Measurements from ENCODE around the gene SCG3.
"Not testable (repeated sequence)": the region's sequence is repeated elsewhere in the genome, so short reads cannot be mapped to it uniquely, and the experiment has no call there.

Gene SCG3

DNA sequence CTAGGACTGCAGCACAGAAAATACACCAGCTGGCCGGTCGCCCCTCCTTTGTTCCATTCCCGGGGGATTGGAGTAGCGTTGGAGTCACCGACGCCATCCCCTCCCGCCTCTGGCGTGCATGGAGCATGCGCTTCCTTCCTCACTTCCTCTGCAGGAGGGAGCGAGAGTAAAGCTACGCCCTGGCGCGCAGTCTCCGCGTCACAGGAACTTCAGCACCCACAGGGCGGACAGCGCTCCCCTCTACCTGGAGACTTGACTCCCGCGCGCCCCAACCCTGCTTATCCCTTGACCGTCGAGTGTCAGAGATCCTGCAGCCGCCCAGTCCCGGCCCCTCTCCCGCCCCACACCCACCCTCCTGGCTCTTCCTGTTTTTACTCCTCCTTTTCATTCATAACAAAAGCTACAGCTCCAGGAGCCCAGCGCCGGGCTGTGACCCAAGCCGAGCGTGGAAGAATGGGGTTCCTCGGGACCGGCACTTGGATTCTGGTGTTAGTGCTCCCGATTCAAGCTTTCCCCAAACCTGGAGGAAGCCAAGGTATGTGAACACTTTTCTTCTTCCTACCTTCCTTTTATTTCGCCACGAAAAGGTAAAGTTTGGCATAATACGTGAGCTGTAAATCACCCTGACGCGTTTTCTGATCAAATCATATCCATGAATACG, at the start of gene SCG3:
Gene SCG3 (plus strand): TSS at position 201 of the 661 bp plus-strand sequence. CDS start 253 bp downstream, at position 454.
- peak; percentile 77 for DNase-seq

DNA sequence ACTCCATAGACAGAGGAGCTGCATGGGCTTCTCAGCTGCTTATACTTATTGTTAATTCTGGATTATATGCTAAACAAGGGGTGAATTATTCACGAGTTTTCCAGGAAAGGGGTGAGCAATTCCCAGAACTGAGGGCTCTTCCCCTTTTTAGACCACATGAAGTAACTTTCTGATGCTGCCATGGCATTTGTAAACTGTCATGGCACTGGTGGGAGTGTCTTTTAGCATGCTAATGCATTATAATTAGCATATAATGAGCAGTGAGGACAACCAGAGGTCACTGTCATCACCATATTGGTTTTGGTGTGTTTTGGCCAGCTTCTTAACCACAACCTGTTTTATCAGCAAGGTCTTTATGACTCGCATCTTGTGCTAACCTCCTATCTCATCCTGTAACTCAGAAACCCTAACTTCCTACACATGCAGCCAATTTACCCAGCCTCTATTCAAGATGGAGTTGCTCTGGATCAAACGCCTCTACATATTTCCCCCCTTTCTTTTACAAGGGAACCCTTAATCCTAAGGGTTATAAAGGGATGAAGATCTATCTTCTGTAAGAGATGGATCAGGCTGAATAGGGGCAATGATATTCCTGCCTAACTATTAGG, 46.6 kb upstream of the SCG3 start:
- DNase-seq = no peak

DNA sequence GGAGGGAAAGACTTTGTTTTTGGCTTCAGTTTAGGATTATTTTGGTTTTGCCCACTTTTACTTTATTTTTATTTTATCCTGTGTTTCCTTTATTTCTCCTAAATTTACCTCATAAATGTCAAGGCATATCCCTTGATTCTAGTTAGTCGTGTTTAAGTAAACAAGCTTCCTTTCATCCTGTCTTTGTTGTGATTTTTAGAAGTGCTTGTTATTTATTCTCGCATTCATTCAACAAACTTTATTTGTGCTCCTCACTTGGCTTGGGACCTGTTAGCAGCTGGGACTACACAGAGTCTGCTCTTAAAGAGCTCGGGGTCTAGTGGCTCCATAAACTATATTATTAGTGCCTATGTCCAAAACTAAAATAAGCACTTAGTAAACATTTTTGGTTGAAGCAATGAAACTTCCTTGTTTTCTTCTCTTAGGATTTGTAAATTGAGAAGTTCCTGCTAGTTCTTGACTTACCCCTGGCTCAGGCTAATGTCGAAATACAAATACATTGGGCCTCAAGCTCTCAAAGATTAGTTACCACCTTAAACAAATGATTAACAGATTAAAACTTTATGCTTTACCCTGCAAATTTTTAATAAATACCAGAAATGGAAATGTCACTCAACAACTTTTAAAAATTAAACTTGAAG, 39.7 kb upstream of the SCG3 start:
- DNase-seq = no peak

DNA sequence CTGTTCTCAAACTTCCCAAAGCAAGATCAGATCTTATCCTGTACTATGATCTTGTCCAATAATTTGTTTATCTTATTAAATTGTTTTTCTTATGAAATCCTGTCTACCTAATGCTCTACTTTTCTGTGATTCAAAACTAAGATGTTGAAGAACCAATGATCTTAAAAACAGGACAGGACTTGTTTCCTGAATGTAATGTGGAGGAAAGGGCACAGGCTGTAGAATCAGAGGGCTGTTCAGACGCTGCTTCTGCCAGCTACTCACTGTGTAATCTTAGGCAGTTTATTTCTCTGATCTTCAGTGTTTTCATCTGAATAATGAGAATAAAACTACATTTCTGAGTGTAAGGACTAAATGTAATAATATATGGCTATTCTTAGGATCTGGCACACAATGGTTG, 38.6 kb upstream of the SCG3 start:
- DNase-seq = no peak

DNA sequence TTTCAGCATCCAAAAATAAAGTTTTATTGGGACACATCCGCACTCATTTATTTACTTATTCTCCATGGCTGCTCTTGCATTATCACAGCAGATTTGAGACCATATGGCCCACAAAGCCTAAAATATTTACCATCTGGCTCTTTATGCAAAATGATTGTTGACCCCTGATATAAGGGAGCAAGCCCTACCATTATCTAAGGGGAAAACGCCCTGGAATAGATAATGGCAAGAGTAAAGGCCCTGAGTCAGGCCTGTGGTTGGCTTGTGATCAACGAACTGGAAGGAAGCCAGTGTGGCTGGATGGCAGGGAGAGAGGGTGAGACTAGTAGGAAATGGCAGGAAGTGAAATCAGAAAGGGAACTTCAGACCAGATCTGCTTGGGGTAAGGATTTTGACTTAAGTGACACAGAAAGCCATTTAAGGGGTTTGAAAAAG, 34.2 kb upstream of the SCG3 start:
- peak; percentile 88 for DNase-seq

DNA sequence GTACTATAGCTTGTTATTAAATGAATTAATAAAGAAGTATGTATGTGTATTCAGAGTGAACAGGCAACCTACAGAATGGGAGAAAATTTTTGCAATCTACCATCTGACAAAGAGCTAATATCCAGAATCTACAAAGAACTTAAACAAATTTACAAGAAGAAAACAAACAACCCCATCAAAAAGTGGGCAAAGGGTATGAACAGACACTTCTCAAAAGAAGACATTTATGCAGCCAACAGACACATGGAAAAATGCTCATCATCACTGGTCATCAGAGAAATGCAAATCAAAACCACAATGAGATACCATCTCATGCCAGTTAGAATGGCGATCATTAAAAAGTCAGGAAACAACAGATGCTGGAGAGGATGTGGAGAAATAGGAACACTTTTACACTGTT, 33.2 kb upstream of the SCG3 start:
- not testable (repeated sequence) for DNase-seq

DNA sequence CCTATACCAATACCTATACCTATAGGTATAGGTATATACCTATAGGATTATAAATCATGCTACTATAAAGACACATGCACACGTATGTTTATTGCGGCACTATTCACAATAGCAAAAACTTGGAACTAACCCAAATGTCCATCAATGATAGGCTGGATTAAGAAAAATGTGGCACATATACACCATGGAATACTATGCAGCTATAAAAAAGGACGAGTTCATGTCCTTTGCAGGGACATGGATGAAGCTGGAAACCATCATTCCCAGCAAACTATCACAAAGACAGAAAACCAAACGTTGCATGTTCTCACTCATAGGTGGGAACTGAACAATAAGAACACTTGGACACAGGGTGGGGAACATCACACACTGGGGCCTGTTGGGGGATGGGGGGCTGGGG, 32.7 kb upstream of the SCG3 start:
- DNase-seq = not testable (repeated sequence)

DNA sequence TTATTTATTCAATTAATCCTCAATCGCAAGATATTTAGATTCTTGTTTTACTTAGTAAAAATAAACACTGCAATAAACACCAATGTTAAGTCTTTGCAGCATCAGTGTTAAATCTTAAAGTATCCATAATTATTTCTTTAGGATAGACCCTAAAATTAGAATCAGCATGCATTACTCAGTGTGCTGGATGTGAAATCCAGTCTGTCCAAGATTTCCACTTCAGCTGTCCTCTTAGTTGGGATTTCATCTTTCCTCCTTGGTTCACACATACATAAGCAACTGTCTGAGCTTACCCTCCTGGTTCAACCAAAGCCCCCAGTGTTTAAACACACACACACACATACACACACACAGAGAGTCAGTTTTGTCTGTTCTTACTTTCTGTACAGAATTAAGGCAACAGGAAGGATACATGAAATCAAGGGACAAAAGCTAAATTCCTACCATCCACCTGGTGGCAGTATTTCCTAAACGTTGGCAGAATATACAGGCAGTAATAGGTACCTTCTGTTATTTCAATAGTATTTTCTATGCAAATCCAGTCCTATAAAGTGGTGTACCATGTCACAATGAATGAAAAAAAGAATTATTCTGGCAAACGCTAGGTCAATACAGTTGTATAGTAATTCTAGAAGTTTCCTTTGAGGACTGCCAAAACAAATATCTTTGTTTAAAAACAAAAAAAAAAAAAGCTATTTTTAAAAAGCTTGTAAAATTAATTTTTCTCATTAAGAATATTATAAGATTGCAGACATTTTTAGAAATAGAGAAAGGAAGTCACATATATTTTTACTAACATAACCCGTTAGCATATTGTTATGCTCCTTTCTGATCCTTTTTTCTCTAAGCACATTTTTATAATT, 31.4 kb upstream of the SCG3 start:
- DNase-seq = peak; percentile 86

DNA sequence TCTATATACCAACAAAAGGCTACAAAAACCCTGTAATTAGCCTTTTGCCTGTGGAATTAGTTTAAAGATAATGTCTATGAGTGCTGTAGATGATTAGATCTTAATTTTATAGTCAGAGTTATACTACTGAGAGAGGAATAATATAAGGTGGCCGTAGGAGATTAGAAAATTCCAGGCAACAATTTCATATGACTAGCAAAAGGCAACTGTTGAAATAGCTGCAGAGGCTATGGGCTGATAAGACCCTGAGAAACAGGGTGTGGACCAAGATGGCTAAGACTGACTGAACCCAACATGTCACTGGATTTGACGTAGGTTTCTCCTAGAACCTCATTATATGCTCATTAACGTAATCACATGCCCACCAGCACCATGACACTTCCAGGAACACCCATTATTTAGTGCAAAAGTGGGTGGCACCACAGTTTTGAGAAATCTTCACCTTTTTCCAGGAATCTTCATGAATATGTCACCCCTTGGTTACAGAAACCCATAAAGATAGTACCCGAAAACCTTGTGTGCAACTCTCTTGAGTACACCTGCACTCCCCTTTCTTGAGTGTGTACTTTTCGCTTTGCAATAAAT, 29.1 kb upstream of the SCG3 start:
- DNase-seq = no peak

DNA sequence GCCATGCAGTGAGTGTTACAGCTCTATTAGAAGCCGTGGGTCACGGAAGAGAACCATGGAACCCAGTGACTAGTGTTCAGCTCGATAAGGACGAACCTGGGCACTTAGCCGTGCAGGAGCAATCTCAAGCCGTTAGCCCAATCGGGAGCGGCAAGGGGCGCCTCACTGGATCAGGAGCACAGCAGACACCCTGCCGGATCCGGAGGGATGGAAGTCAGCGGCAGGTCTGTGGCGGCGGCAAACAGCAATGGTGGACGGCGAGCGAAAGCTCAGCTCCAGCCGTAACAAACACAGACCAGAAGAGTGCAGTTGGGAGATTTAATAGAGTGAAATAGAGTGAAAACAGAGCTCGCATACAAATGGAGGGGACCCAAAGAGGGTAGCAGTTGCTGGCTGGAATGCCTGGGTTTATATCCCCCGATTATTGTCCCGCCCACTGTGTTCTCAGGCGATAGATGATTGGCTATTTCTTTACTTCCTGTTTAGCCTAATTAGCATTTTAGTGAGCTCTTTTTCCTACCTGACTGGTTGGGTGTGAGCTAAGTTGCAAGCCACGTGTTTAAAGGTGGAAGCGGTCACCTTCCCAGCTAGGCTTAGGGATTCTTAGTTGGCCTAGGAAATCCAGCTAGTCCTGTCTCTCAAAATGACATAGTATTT, 25.8 kb upstream of the SCG3 start:
- not testable (repeated sequence) for DNase-seq

DNA sequence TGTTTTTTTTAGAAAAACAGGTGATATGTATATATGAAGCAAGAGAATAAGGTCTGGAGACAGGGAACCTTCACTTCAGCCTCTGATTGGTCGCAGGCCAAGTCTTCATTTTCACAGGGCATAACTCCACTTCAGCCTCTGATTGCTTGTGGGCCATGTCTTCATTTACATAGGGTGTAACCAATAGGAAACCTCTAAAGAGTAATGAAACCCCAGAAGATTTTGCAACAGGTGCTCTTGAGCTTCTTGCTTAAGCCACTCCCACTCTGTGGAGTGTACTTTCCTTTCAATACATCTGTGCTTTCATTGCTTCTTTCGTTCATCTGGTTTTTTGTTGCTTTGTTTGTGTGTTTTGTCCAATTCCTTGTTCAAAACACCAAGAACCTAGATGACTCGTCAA, 22.6 kb upstream of the SCG3 start:
- no peak for DNase-seq

DNA sequence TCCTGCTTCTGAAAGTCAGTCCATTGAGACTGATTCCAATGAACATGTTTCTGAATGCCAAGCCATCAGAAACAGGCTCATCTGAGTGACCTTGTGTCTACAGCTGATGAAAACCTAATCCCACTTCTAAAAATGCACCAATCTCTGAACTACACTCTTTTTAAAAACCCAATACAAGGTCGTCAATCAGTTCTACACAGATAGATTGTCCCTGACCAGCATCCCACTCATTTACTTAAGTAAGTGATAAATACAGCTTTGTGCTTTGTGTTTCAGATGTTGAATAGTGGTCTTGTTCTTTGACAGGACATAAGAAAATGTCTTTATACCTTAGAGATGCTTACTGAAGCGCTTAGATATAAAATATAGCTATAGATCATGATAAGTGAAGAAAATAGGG, 20.2 kb upstream of the SCG3 start:
- DNase-seq = no peak

DNA sequence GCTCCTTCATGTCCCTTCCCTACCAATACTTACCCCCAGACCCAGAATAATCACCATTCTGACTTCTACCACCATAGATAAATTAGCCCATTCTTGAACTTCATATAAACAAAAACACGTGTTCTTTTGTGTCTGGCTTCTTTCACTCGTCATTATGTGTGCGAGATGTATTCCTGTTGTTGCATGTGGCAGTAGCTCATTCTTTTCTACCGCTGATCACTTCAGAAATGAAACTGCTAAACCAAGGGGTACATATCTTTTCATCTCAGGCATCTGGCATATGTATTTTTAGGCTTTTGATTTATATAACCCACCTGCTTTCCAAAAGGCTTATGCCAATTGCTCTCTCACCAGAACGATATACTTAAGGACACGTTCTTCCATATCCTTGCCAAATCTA, 13.8 kb upstream of the SCG3 start:
- no peak for DNase-seq

DNA sequence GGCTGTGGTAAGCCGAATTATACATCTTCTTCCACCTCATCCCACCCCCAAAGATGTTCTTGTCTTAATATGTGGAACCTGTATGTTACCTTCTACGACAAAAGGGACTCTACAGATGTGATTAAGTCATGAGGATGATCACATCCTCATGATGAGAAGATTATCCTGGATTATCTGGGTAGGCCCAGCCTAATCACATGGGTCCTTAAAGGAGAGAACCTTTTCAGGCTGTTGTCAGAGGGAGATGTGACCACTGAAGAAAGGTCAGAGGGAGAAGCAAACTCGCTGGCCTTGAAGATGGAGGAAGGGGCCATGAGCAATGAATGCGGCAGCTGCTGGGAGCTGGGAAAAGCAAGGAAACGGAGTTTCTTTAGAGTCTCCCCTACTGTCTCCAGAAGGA, 12.9 kb upstream of the SCG3 start:
- no peak for DNase-seq

DNA sequence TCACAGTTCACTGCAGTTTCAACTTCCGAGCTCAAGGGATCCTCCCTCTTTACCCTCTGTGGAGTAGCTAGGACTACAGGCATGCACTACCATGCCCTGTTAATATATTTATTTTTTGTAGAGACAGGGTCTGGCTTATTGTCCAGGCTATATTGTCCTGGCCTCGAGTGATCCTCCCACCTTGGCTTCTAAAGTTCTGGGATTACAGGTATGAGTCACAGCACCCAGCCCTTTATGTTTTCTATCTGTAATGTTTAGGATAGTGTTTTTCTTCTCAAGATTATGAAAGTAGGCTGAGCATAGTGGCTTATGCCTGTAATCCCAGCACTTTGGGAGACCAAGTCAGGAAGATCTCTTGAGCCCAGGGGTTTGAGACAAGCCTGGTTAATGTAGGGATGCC, 11.9 kb upstream of the SCG3 start:
- DNase-seq = no peak

DNA sequence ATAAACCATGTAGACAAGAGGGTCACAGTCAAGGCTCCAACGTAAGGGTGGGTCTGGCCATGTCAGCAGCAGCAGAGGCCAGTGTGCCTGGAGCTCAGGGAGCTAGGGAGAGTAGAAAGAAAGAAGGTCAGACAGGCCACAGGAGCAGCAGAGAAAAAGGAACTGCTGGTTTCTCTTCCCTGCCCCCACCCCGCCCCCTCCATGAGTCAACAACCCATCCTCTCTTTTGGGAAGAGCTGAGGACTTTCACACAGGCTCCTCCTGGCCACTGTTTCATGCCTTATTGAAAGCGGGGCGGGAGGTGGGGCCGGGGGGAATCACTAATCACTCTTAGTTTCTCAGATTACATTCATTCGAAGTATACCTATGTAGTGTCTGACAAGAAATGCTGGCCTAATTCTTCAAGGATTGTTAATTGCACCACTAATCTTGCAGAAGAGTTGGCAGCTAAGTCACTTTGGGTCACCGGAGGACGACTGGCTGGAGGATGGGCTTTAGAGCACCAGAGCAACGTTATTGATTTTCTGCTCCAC, 9.1 kb upstream of the SCG3 start:
- DNase-seq = no peak

DNA sequence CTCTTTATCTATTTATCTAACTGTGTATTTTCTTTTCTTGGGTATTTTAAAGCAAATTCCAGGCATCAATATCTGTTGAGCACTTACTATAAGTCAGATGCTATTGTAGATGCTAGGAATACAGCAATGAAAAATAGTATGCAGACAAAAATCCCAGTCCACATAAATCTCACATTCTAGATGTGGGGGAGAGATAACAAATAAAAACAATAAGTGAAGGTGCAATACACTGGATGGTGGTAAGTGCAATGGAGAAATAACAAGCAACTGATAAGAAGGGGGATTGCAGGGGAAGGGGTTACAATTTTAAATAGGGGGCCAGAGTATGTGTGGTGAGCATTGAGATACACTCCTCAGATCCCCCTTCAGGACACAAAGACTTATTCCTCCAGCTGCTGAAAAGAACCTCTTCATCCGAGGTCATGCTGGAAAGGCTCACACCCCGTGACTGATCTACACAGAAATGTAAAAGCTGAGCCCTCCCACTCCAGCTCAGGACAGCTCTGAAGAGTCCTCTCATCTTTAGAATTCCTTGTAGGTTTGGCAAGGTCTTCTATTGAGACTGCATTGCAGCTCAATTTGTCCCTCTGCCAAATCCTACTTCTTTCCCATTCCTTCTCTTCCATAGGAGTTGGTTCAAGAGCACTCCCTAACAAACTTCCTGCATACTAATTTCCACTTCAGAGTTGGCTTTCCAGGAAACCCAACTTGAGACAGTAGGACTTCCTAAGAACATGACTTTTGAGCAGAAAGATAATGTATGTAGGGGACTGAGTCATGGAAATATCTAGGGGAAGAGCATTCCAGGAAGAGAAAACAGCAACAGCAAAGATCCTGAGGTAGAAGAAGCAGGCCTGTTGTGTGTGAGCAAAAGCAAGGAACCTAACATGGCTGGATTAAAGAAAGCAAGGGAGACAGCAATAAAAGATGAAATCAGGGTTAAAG, 8.1 kb upstream of the SCG3 start:
- DNase-seq = no peak

DNA sequence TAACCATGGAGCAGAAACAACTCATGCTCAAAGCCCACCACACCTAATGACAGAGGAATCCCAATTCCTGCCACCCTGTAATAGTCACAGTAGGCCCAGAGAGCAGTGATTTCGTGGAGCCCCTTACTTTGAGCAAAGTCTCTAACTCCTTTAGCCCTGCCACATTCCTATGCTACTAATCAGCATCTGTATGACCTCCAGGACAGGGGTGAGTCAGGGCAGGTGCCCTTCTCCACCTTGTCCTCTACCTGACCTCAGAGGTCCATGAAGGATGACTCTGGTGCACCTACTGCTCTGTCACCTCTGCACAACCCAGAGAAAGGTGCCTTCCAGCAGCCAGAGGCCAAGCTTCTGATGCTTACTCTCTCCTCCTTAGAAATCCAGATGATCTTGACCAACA, 6.1 kb upstream of the SCG3 start:
- DNase-seq = no peak

DNA sequence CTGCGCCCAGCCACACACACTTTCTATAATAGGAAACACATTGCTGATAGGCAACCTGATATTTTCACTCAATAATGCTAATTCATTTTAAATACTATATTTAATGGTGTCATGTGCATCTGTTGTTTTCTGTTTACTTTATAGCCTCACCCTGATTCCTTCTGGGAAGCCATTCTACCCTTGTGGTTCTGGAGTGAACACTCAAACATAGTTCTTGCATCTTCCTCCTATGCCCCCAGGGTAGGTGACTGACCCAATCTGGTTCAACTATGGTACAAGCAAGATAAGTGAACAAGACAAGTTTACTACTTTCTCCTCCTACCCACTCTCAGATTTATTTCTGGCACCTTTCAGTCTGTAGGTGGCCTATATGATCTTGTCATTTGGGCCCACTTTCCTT, 4.3 kb upstream of the SCG3 start:
- DNase-seq = no peak

DNA sequence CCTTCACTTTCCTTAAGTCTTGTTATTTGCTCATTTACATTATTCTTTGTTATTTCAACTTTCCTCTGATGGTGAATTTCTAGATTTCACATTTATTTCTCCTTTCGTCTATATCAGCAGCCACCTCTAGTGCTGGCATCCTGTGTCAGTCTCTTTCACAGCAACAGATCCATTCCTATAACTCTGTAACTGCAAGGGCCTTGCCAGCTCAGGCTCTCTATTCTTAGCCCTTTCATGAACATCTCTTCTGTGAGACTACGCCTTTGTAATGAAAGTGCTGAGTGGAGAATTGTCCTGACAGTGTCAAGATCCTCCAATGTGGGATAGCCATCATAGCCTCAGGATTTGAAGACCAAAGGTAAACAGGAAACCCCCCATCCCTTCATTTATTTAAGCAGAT, 3.9 kb upstream of the SCG3 start:
- no peak for DNase-seq

DNA sequence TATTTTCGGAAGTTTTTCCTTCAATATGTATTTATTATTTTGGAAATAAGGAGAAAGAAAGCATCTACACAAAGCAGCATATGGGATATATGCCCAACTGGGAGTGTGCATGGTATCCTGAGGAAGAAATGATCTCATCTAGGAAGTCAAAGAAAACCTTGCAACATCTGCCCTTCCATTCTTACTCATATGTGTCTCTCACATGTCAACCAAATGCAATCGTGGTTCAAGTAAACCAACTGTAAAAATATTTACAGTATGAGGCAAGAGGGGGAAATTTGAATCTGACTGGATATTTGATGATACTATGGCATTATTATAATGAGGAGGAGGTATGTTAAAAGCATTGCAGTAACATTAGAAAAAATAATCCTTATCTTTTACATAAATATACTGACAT, 3.2 kb upstream of the SCG3 start:
- DNase-seq = no peak
